ENCODE data around the gene CA14. TPM values are rescaled to one million over a fixed set of nuclear protein-coding genes. Genes with fewer than 3 reads are reported as not detected.
A peak's percentile ranks its signal among the peaks of the same experiment; 100 is the strongest.

The CA14 gene
- total RNA-seq, 1 donor, result not detected

DNA sequence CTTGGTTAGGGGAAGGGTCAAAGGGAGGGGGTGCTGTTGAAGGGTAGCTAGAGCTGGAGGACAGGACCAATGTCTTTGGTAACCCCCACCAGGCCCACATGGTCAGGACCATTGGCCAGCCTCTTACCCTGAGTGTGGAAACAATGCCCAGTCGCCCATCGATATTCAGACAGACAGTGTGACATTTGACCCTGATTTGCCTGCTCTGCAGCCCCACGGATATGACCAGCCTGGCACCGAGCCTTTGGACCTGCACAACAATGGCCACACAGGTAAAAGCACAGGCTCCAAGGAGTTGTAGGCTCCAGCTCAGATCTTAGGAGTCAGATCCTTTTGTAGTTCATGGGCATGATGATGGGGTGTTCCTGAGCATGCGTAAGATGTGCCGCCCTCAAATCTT, 3.8 kb downstream of the CA14 start:
- no peak for DNase-seq (ENCODE audit: low read depth)
- H3K4me3 ChIP-seq (ENCODE audit: low read depth, low read length), result no peak overlapping the region
- TF ChIP-seq, protein P1, sequence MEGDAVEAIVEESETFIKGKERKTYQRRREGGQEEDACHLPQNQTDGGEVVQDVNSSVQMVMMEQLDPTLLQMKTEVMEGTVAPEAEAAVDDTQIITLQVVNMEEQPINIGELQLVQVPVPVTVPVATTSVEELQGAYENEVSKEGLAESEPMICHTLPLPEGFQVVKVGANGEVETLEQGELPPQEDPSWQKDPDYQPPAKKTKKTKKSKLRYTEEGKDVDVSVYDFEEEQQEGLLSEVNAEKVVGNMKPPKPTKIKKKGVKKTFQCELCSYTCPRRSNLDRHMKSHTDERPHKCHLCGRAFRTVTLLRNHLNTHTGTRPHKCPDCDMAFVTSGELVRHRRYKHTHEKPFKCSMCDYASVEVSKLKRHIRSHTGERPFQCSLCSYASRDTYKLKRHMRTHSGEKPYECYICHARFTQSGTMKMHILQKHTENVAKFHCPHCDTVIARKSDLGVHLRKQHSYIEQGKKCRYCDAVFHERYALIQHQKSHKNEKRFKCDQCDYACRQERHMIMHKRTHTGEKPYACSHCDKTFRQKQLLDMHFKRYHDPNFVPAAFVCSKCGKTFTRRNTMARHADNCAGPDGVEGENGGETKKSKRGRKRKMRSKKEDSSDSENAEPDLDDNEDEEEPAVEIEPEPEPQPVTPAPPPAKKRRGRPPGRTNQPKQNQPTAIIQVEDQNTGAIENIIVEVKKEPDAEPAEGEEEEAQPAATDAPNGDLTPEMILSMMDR (IDR thresholded peaks at IDR 0.05; ENCODE audit: insufficient read depth, low read depth, low read length), result no peak

GRCh38 chr1:150262388-150263320, 5.1 kb downstream of the CA14 start:
- no peak overlapping the region for H3K4me3 ChIP-seq (ENCODE audit: low read depth, low read length)
- DNase-seq (ENCODE audit: low read depth), result no peak
- TF ChIP-seq, protein P1 (IDR thresholded peaks at IDR 0.05; ENCODE audit: insufficient read depth, low read depth, low read length), result no peak

GRCh38 chr1:150263549-150263948, 6.0 kb downstream of the CA14 start:
- DNase-seq (ENCODE audit: low read depth), result no peak
- TF ChIP-seq, protein P1 (IDR thresholded peaks at IDR 0.05; ENCODE audit: insufficient read depth, low read depth, low read length), result no peak

DNA sequence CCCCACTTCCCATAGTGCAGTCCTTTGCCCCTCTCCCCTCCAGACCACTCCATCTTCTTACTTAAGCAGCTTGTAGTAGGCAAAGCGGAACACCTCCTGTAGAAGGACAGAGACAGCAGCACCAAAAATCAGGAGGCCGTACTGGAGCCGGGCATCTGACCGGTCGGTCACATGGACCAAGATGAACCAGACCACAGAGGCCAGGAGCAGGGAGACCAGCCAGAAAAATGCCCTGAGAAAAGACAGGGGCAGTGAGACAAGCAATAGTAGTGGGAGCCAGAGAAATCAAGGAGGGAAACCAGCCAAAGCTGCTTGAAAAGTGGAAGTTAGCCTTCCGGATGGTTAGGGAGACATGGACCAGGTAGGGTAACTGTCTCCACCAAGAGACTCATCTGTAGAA, 10.3 kb downstream of the CA14 start:
- TF ChIP-seq, protein P1 (IDR thresholded peaks at IDR 0.05; ENCODE audit: insufficient read depth, low read depth, low read length), result no peak
- H3K4me3 ChIP-seq (ENCODE audit: low read depth, low read length), result peak overlapping the region; percentile 78
- DNase-seq (ENCODE audit: low read depth), result peak; percentile 8

More at GRCh38 chr1:150263549-150263948, 6.0 kb downstream of the CA14 start:
- H3K4me3 ChIP-seq (ENCODE audit: low read depth, low read length), result no peak overlapping the region

DNA sequence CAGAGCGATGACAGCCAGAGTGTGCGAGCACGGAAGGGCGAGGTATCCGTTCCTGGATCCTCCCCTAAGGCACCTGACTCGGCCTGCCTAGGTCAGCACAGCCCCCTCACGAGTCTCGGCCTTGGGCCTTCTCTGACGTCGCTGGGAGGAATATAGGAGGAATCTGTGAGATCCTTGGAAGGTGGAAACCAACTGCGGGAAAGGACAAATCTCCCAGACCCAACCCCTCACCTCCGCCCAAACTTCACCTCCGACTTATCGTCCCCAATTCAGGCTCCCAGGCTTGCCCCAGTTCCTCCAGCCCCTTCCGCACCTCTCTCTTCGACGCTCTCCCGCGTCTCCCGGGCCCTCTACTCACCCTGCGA, 10.7 kb downstream of the CA14 start:
- H3K4me3 ChIP-seq (ENCODE audit: low read depth, low read length), result peak overlapping the region; percentile 78
- TF ChIP-seq, protein P1 (IDR thresholded peaks at IDR 0.05; ENCODE audit: insufficient read depth, low read depth, low read length), result no peak
- DNase-seq (ENCODE audit: low read depth), result peak; percentile 56

- peak; percentile 97 for DNase-seq (ENCODE audit: low read depth)
- peak within 1 kb of the TSS; percentile 78 for H3K4me3 ChIP-seq (ENCODE audit: low read depth, low read length)
- TF ChIP-seq, protein P1 (IDR thresholded peaks at IDR 0.05; ENCODE audit: insufficient read depth, low read depth, low read length), result no peak
Observed at GRCh38 chr1:150268705-150269403, 11.3 kb downstream of the CA14 start, which contains the start of gene APH1A. APH1A (minus strand) TSS chr1:150269016; CDS start chr1:150268810, 206 bp downstream.
